Measurements from ENCODE around the gene PDCD11. TPM values are rescaled to one million over a fixed set of nuclear protein-coding genes. Genes with fewer than 3 reads are reported as not detected.

PDCD11 gene
- total RNA-seq, 6 experiments from 2014 or later, result 30.8 to 38.4 (median 32.1) TPM

GRCh38 chr10:103456074-103456660 is 59.7 kb downstream of the PDCD11 start:
- no peaks in the 10 kb centered on the region for H3K9me3 Mint-ChIP-seq
- peaks cover 1% of the 10 kb centered on the region; the same call in 1 of the 2 replicates for H3K27me3 Mint-ChIP-seq (ENCODE audit: insufficient read depth)
- no peak for DNase-seq
- no peaks in the 10 kb centered on the region for H3K36me3 Mint-ChIP-seq (ENCODE audit: low read depth)
- TF ChIP-seq CTCF (IDR thresholded peaks at IDR 0.05), result no peak
- H3K4me1 Mint-ChIP-seq (ENCODE audit: low read depth), result peaks cover 18% of the 10 kb centered on the region
- H3K27ac Mint-ChIP-seq, result no peak overlapping the region
- H3K4me3 Mint-ChIP-seq, result no peak overlapping the region

- Mint-ChIP-seq H3K36me3 (ENCODE audit: low read depth) (no peaks in the 10 kb centered on the region), H3K27me3 (ENCODE audit: insufficient read depth) (peaks cover 1% of the 10 kb centered on the region; the same call in 1 of the 2 replicates), H3K27ac (no peak overlapping the region; the same call in 1 of the 2 replicates), H3K9me3 (no peaks in the 10 kb centered on the region), H3K4me3 (no peak overlapping the region), H3K4me1 (ENCODE audit: low read depth) (peaks cover 15% of the 10 kb centered on the region)
- DNase-seq, result no peak
- TF ChIP-seq CTCF (IDR thresholded peaks at IDR 0.05), result no peak
Observed at GRCh38 chr10:103457176-103457712, 60.8 kb downstream of the PDCD11 start.

GRCh38 chr10:103457896-103458583 is 61.6 kb downstream of the PDCD11 start:
- Mint-ChIP-seq H3K4me1 (ENCODE audit: low read depth) (peaks cover 9% of the 10 kb centered on the region), H3K9me3 (no peaks in the 10 kb centered on the region), H3K27ac (no peak overlapping the region), H3K4me3 (no peak overlapping the region), H3K36me3 (ENCODE audit: low read depth) (no peaks in the 10 kb centered on the region), H3K27me3 (ENCODE audit: insufficient read depth) (peaks cover 1% of the 10 kb centered on the region; the same call in 1 of the 2 replicates)
- no peak for TF ChIP-seq CTCF (IDR thresholded peaks at IDR 0.05)
- no peak for DNase-seq

- Mint-ChIP-seq H3K27me3 (ENCODE audit: insufficient read depth) (peaks cover 4% of the 10 kb centered on the region), H3K4me3 (no peak within 1 kb of the TSS), H3K27ac (no peak within 1 kb of the TSS), H3K4me1 (ENCODE audit: low read depth) (peaks cover 2% of the 10 kb centered on the region), H3K36me3 (ENCODE audit: low read depth) (no peaks in the 10 kb centered on the region), H3K9me3 (no peaks in the 10 kb centered on the region)
- TF ChIP-seq CTCF (IDR thresholded peaks at IDR 0.05), result no peak
- no peak for DNase-seq
Observed at GRCh38 chr10:103458720-103459119, 62.3 kb downstream of the PDCD11 start, which contains the start of gene CALHM1. Gene CALHM1 (minus strand): TSS chr10:103458900. CDS start chr10:103458751, 149 bp downstream.

GRCh38 chr10:103459615-103460014 is 63.2 kb downstream of the PDCD11 start:
- Mint-ChIP-seq H3K9me3 (no peaks in the 10 kb centered on the region), H3K27ac (no peak overlapping the region), H3K4me1 (ENCODE audit: low read depth) (no peaks in the 10 kb centered on the region), H3K4me3 (no peak overlapping the region), H3K27me3 (ENCODE audit: insufficient read depth) (peaks cover 7% of the 10 kb centered on the region), H3K36me3 (ENCODE audit: low read depth) (no peaks in the 10 kb centered on the region)
- no peak for DNase-seq
- no peak for TF ChIP-seq CTCF (IDR thresholded peaks at IDR 0.05)

Measured in HFFc6 (cell line).